NCI-H460 (cell line): ENCODE results near the gene ACOXL. TPM values are rescaled to one million over a fixed set of nuclear protein-coding genes. Genes with fewer than 3 reads are reported as not detected.
"Not testable (repeated sequence)": the region's sequence is repeated elsewhere in the genome, so short reads cannot be mapped to it uniquely, and the experiment has no call there.

Experiments used
- DNase-seq: peaks from one replicate; pipeline ENCODE4 v3.0.0-alpha.2; 2016; ENCODE audit warnings: low read depth; ENCODE audit errors: extremely low read depth
- polyA plus RNA-seq: library from polyadenylated mRNA; depleted of rRNA; stranded (reverse); fragments of >200 nt; gene quantifications from 2 replicates; pipeline ENCODE4 v1.2.3, GENCODE V29; 2014; cell fraction: nucleus; rRNA removed
- total RNA-seq: library from RNA; depleted of rRNA; stranded (reverse); fragments of >200 nt; shearing (Covaris generic); gene quantifications from 2 replicates; pipeline ENCODE4 v1.2.3, GENCODE V29; 2014; rRNA removed

Gene ACOXL
- total RNA-seq = not detected in 2 replicates
- polyA plus RNA-seq = not detected in 2 replicates

- DNase-seq = no peak
These were observed at the start of gene ACOXL for GRCh38 chr2:110732422-110733413. ACOXL (plus strand) TSS chr2:110732573; CDS start chr2:110768390, 35,817 bp downstream.

- DNase-seq = no peak
These were observed 49.5 kb upstream of the ACOXL start for GRCh38 chr2:110682872-110683271.

- DNase-seq = not testable (repeated sequence)
These were observed 44.4 kb upstream of the ACOXL start for GRCh38 chr2:110687775-110688484.

- no peak for DNase-seq
These were observed 43.7 kb upstream of the ACOXL start for GRCh38 chr2:110688594-110689091.

- DNase-seq = no peak
These were observed 42.0 kb upstream of the ACOXL start for GRCh38 chr2:110690083-110690965.

GRCh38 chr2:110691612-110692258, 40.6 kb upstream of the ACOXL start:
- no peak for DNase-seq

GRCh38 chr2:110695146-110695898, 37.1 kb upstream of the ACOXL start:
- DNase-seq = not testable (repeated sequence)

GRCh38 chr2:110698253-110698652, 34.1 kb upstream of the ACOXL start:
- not testable (repeated sequence) for DNase-seq

- DNase-seq = no peak
These were observed 29.6 kb upstream of the ACOXL start for GRCh38 chr2:110702514-110703380.

- no peak for DNase-seq
These were observed 24.9 kb upstream of the ACOXL start for GRCh38 chr2:110707386-110707965.

GRCh38 chr2:110708455-110708854, 23.9 kb upstream of the ACOXL start:
- no peak for DNase-seq

- no peak for DNase-seq
These were observed 19.6 kb upstream of the ACOXL start for GRCh38 chr2:110712737-110713136.

GRCh38 chr2:110713513-110714362, 18.6 kb upstream of the ACOXL start:
- no peak for DNase-seq

- no peak for DNase-seq
These were observed 17.7 kb upstream of the ACOXL start for GRCh38 chr2:110714452-110715224.

GRCh38 chr2:110716959-110717645, 15.3 kb upstream of the ACOXL start:
- DNase-seq = no peak
